Esophagus squamous epithelium (tissue), 5 donors: ENCODE data around the gene HOXC10. TPM values are rescaled to one million over a fixed set of nuclear protein-coding genes. Genes with fewer than 3 reads are reported as not detected.

ENCODE experiments used
- DNase-seq: peaks from one replicate; lab custom pipeline; 2025; lab: John Stamatoyannopoulos, UW
- H3K27ac ChIP-seq, 4 donors: fragments of 200-600 bp; sonication (generic); one replicate each; pipeline ENCODE4 v1.5.1; 2016 to 2019; ENCODE audit warnings: mild to moderate bottlenecking in 1 of 4
- H3K27me3 ChIP-seq, 4 donors: fragments of 200-600 bp; sonication (generic); 1 replicate in 3 of 4; 2 replicates in 1 of 4; pipeline versions ENCODE4 v1.5.1 to v1.6.0; 2017 to 2021; ENCODE audit warnings: antibody characterized with exemption in 1 of 4
- H3K36me3 ChIP-seq, 3 donors: fragments of 200-600 bp; sonication (generic); one replicate each; pipeline ENCODE4 v1.5.1; 2016 to 2019
- H3K4me1 ChIP-seq, 3 donors: fragments of 200-600 bp; sonication (generic); one replicate each; pipeline ENCODE4 v1.5.1; 2017 to 2019
- H3K4me3 ChIP-seq, 4 donors: fragments of 200-600 bp; sonication (generic); 1 replicate in 3 of 4; 2 replicates in 1 of 4; pipeline ENCODE4 v1.5.1; 2016 to 2019; ENCODE audit warnings: mild to moderate bottlenecking in 2 of 4, moderate library complexity in 1 of 4
- H3K9me3 ChIP-seq, 3 donors: fragments of 200-600 bp; sonication (generic); one replicate each; pipeline ENCODE4 v1.5.1; 2016 to 2019
- CTCF ChIP-seq, 6 experiments: fragments of 450-650 bp in 4 of 6; fragments of 200-600 bp in 2 of 6; sonication (generic) in 2 of 6; IDR thresholded peaks; one replicate each; pipeline ENCODE4 v1.5.1; 2016 to 2019; ENCODE audit warnings: antibody characterized with exemption in 6 of 6, mild to moderate bottlenecking in 4 of 6, moderate library complexity in 4 of 6
- POLR2A ChIP-seq, 4 donors: fragments of 450-650 bp; IDR thresholded peaks; one replicate each; pipeline ENCODE4 v1.6.1; 2017; ENCODE audit warnings: antibody characterized with exemption in 4 of 4, mild to moderate bottlenecking in 4 of 4, moderate library complexity in 3 of 4
- WGBS, 2 donors: methylation state at CpG; one replicate each; pipeline ENCODE4 v1.1.5; 2018; 5-methylcytosine and 5-hydroxymethylcytosine counted together
- intact Hi-C: fragments of 100-400 bp; cut with DNase I; formaldehyde crosslinking; loops from one replicate; pipeline ENCODE4 v1.15.0; 2022
- total RNA-seq, 4 donors: library from RNA; depleted of rRNA; stranded (reverse); fragments of >200 nt; gene quantifications; one replicate each; pipeline ENCODE4 v1.1.0, GENCODE V29; 2016
- donor health status: DM: yes; HTN: yes; CAD: no.

HOXC10 gene
- total RNA-seq, 4 donors from 2014 or later = 0.31 to 1.3 TPM; not detected in 2

DNA sequence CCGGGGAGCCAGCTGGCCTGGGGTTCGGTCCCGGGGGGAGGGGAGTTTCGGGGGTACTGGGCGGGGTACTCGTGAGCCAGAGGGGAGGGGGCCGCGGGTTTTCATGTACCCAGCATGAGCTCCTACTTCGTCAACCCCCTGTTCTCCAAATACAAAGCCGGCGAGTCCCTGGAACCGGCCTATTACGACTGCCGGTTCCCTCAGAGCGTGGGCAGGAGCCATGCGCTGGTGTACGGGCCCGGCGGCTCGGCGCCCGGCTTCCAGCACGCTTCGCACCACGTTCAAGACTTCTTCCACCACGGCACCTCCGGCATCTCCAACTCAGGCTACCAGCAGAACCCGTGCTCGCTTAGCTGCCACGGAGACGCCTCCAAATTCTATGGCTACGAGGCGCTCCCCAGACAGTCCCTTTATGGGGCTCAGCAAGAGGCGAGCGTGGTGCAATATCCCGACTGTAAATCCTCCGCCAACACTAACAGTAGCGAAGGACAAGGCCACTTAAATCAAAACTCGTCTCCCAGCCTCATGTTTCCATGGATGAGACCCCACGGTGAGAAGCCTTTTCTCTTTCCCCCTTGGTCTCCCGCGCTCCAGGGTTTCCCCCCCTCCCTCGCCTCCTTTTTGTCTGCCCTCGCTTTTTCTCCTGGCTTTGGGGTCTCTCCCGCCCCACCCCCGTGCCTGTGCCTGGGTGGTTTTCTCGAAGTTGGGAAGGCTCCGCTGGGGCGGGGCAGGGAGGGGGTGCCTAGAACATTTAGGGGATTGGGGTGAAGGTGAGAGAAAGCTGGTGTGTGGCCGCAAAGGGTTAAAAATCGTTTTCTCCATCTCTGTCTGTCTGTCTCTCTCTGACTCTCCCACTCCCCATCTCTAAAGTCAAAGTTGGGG lies 24.5 kb downstream of the HOXC10 start:
- DNase-seq = no peak
- 2 to 12% methylated on average over 10 to 17 of the region's 51 CpGs for WGBS, 2 donors
- Histone ChIP-seq H3K27me3 (peaks cover 9 to 100% (median 54%) of the 10 kb centered on the region in 4 donors), H3K9me3 (no peaks in the 10 kb centered on the region), H3K4me1 (peaks cover 8 to 39% (median 19%) of the 10 kb centered on the region in 3 donors), H3K27ac (no peak overlapping the region), H3K36me3 (no peaks in the 10 kb centered on the region), H3K4me3 (peak overlapping the region; percentile 18 to 58 (median 34))
- intact Hi-C loops = loop anchor here (5.0 kb wide), 1 partner anchor 193 kb away; no protein-coding TSS in a partner anchor
- TF ChIP-seq CTCF (IDR thresholded peaks at IDR 0.05) (no peak), POLR2A (IDR thresholded peaks at IDR 0.05) (no peak)

- TF ChIP-seq CTCF (IDR thresholded peaks at IDR 0.05) (no peak), POLR2A (IDR thresholded peaks at IDR 0.05) (no peak)
- Histone ChIP-seq H3K27ac (no peak overlapping the region), H3K27me3 (peaks cover 13 to 100% (median 54%) of the 10 kb centered on the region in 4 donors), H3K36me3 (no peaks in the 10 kb centered on the region), H3K4me3 (no peak overlapping the region), H3K9me3 (no peaks in the 10 kb centered on the region), H3K4me1 (peaks cover 8 to 43% (median 20%) of the 10 kb centered on the region in 3 donors)
- intact Hi-C loops = no loop called here
- WGBS, 2 donors = 51 to 72% methylated on average over 8 to 9 of the region's 10 CpGs
- DNase-seq = no peak
These were observed 25.4 kb downstream of the HOXC10 start for GRCh38 chr12:54010053-54010971.

DNA sequence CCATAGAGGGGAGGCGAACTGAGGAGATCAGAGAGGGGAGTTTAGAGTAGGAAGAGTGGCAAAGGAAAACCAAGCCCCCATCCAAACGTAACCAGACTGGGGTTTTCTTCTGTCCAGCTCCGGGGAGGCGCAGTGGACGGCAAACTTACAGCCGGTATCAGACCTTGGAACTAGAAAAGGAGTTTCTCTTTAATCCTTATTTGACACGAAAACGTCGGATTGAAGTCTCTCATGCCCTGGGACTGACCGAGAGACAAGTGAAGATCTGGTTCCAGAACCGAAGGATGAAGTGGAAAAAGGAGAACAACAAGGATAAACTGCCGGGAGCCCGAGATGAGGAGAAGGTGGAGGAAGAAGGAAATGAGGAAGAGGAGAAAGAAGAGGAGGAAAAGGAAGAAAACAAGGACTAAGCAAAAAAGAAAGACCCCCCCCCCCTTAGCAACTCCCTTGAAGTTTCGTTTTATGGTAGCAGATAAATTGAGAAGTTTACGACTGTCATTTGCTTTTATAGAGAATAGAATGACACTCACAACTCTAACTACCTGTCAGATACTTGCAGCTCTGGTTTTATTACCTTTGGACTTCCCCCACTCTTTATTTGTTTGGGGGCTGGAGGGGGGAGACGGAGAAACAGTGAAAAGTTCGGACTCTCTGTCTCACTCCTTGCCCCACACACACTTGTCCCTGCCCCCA lies 26.2 kb downstream of the HOXC10 start:
- no peak for TF ChIP-seq CTCF (IDR thresholded peaks at IDR 0.05)
- no peak for TF ChIP-seq POLR2A (IDR thresholded peaks at IDR 0.05)
- Histone ChIP-seq H3K27me3 (peaks cover 14 to 100% (median 53%) of the 10 kb centered on the region in 4 donors), H3K9me3 (no peaks in the 10 kb centered on the region), H3K4me1 (peaks cover 8 to 35% (median 17%) of the 10 kb centered on the region in 3 donors), H3K36me3 (no peaks in the 10 kb centered on the region), H3K4me3 (no peak overlapping the region), H3K27ac (no peak overlapping the region)
- 31% methylated on average over 14 to 17 of the region's 17 CpGs for WGBS, 2 donors
- DNase-seq = no peak
- intact Hi-C loops = no loop called here

DNA sequence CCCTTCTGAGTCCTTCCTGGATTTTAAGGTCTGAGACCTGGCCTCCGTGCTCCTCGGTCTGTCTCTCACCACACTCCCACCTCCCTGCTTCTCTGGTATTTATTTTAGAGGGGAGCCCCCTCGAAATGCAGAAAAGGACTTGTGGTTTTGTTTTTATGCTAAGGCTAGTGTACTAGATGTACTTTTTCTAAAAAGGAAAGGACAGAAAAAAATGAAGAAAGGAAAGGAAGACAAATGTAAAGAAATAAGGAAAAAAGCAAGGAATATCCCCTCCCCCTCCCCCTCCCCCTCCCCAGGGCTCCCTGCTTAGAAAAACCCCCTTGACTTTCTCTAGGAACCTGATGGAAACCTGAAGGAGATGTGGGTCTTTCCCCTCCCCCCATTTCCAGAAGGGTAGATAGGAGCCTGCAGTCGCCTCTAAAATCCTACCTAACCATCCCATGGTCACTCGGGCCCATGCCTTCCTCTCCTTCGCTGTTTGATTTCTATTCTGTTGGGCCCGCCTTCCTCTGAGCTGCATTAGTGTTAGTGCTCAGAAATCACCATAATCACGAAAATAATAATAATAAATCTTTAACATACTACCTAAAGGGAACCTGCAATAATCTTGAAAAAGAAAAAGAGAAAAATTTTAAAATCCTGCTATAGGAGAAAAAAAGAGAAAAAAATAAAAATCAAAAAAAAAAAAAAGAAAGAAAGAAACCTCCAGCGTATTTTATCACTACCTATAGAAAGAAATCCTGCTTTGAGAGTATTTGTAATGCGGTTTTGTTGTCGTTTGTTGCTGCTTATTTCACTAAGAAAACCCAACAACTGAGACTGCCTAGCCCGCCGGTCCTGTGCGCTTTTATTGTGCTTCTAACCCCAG lies 27.0 kb downstream of the HOXC10 start:
- TF ChIP-seq CTCF (IDR thresholded peaks at IDR 0.05) = no peak
- no peak for TF ChIP-seq POLR2A (IDR thresholded peaks at IDR 0.05)
- peaks cover 15 to 100% (median 54%) of the 10 kb centered on the region in 4 donors for H3K27me3 ChIP-seq

More for the DNA sequence above, 27.0 kb downstream of the HOXC10 start:
- Histone ChIP-seq H3K9me3 (no peaks in the 10 kb centered on the region), H3K36me3 (no peaks in the 10 kb centered on the region), H3K4me3 (no peak overlapping the region), H3K27ac (no peak overlapping the region), H3K4me1 (peaks cover 8 to 35% (median 15%) of the 10 kb centered on the region in 3 donors)
- DNase-seq = no peak
- intact Hi-C loops = no loop called here
- WGBS, 2 donors = 40 to 53% methylated on average over 9 to 14 of the region's 14 CpGs
